Omental fat pad (tissue), 4 donors: Measurements from ENCODE around the gene ABHD4. TPM values are rescaled to one million over a fixed set of nuclear protein-coding genes. Genes with fewer than 3 reads are reported as not detected.

Experiments
- total RNA-seq, 4 donors: library from RNA; depleted of rRNA; stranded (reverse); fragments of >200 nt; gene quantifications; one replicate each; pipeline ENCODE4 v1.1.0, GENCODE V29; 2016

Gene ABHD4
- total RNA-seq, 4 donors from 2014 or later = 14.9 to 33.5 (median 21.1) TPM

Other genes starting within 250 kb of the ABHD4 start
- 100 to 1,000 TPM; 156 to 272 (median 244) TPM for gene DAD1, start 9.1 kb upstream of the ABHD4 start, total RNA-seq
- gene OR6J1, start 46.1 kb downstream of the ABHD4 start, total RNA-seq = not detected
- 100 to 1,000 TPM in 1 of 4 donors, 10 to 100 TPM in 3; 73.3 to 100 (median 98.6) TPM for gene OXA1L, start 168.4 kb downstream of the ABHD4 start, total RNA-seq
- 10 to 100 TPM; 52.0 to 72.3 (median 64.0) TPM for gene SLC7A7, start 217.1 kb downstream of the ABHD4 start, total RNA-seq
- 10 to 100 TPM; 15.9 to 55.1 (median 37.7) TPM for gene MRPL52, start 231.6 kb downstream of the ABHD4 start, total RNA-seq
- 100 to 1,000 TPM; 108 to 208 (median 166) TPM for gene MMP14, start 238.3 kb downstream of the ABHD4 start, total RNA-seq